ENCODE results near the gene CRTC1.

DNA sequence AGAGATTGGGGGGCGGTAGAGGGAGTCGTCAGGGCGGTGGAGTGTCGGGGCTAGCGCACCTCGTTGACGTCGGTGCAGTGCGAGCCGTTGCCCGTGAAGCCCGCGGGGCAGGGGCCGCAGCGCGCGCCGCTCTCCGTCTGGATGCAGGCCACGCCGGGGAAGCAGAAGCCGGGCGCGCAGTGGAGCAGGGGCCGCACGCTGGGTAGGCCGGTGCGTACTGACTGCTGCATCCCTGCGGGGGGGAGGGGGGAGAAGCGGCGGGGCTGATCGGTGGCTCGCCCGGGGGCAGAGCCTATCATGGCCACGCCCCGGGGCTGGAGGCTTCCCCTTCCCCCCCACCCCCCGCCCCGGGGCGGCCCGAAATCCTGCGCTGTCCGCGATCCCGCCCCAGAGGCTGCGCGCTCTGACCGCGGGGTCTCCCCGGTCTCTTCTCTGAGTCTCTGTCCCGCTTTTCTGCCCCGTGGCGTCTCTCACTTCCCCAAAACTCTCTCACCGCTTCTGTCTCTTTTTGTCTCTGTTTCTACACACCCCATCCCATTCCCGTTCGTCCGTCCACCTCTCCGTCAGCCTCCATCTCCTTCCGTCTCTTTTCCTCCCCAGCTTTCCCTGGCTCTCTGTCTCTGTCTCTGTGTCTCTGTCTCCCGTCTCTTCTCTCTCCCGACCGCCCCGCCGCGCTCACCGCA lies 106.5 kb downstream of the CRTC1 start:
- TF ChIP-seq, protein P1, sequence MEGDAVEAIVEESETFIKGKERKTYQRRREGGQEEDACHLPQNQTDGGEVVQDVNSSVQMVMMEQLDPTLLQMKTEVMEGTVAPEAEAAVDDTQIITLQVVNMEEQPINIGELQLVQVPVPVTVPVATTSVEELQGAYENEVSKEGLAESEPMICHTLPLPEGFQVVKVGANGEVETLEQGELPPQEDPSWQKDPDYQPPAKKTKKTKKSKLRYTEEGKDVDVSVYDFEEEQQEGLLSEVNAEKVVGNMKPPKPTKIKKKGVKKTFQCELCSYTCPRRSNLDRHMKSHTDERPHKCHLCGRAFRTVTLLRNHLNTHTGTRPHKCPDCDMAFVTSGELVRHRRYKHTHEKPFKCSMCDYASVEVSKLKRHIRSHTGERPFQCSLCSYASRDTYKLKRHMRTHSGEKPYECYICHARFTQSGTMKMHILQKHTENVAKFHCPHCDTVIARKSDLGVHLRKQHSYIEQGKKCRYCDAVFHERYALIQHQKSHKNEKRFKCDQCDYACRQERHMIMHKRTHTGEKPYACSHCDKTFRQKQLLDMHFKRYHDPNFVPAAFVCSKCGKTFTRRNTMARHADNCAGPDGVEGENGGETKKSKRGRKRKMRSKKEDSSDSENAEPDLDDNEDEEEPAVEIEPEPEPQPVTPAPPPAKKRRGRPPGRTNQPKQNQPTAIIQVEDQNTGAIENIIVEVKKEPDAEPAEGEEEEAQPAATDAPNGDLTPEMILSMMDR (IDR thresholded peaks at IDR 0.05; ENCODE audit: low read length): no peak
- TF ChIP-seq EZH2 (optimal IDR thresholded peaks at IDR 0.05; ENCODE audit: low read depth, low read length): no peak

Data from MM.1S (cell line).